Measurements from ENCODE around the gene PRPF38B.

DNA sequence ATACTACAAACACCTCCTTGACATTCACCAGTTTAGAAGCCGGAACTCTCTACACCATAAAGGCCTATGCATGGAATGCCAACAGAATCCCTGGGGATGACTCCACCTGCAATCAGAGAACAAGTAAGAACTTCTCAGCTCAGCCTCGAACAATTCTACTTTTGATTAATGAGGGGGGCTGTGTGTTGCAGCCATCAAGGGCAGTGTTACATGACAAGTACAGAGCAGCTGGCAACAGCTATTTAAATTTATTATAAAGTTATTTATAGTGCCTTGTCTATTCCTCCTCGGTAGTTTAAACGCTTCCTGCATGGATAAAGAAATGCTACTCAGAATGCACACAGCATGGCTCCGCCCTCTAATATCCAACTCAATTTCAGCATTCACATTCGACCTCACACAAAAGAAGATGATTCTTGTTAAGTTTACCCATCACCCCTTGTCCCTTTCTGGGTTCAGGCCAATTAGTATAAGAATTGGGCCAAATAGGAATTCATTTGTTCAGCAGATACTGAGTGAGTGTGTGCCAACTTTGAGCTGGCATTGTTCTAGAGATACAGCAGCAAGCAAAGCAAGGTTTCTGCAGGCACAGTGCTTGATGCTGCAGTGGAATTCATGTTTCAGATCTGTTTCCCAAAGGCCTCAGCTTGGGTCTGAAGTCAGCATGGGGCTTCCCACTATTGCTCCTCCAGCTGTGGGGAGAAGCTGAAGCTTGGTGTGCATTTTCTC is 27.0 kb downstream of the PRPF38B start:
- TF ChIP-seq POLR2AphosphoS5 (IDR thresholded peaks at IDR 0.05) (no peak), POLR2A (IDR thresholded peaks at IDR 0.05) (no peak), EP300 (IDR thresholded peaks at IDR 0.05) (no peak)
- TF ChIP-seq, protein P1, sequence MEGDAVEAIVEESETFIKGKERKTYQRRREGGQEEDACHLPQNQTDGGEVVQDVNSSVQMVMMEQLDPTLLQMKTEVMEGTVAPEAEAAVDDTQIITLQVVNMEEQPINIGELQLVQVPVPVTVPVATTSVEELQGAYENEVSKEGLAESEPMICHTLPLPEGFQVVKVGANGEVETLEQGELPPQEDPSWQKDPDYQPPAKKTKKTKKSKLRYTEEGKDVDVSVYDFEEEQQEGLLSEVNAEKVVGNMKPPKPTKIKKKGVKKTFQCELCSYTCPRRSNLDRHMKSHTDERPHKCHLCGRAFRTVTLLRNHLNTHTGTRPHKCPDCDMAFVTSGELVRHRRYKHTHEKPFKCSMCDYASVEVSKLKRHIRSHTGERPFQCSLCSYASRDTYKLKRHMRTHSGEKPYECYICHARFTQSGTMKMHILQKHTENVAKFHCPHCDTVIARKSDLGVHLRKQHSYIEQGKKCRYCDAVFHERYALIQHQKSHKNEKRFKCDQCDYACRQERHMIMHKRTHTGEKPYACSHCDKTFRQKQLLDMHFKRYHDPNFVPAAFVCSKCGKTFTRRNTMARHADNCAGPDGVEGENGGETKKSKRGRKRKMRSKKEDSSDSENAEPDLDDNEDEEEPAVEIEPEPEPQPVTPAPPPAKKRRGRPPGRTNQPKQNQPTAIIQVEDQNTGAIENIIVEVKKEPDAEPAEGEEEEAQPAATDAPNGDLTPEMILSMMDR (IDR thresholded peaks at IDR 0.05), result no peak

Measured in stomach (tissue), 4 donors.